Measurements from ENCODE around the gene RNF212.

RNF212 gene

DNA sequence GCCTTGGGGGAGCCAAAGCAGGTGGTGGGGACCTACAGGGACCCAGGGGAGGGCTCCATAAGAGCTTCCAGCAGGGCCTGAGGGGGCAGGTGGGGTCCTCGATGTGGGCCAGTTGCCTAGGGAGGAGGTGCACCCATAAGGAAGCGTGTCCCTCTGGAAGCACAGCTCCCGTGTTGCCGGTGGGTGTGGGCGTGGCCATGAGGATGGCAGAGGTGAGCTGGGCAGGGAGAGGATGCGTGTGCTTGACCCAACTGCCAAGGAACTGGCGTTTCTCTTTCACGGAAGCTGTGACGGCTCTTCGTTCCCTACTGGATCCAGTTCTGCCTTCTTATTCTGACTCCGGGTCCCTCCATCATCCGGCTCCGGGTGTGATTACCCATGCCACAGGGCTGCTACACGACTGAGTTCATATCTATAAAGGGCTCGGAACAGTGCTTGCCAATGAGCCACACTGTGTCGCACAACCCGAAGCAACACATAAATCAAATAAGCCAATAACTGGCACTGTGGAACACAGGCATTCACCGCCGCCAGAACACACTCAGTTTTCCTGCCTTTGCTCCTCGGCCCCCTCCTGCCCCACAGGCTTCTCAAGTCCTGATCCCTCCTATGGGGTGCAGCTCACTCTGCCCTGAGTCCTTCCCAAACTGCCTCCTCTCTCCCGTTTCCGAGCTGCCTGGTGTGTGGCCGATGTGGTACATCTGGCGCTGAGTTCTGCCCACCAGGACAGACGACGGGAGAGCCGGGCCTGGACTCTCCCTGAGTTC is 35.5 kb downstream of the RNF212 start:
- TF ChIP-seq ESRRG (CRISPR knock-in tag; IDR thresholded peaks at IDR 0.05), result no peak
- no peak for ATAC-seq

DNA sequence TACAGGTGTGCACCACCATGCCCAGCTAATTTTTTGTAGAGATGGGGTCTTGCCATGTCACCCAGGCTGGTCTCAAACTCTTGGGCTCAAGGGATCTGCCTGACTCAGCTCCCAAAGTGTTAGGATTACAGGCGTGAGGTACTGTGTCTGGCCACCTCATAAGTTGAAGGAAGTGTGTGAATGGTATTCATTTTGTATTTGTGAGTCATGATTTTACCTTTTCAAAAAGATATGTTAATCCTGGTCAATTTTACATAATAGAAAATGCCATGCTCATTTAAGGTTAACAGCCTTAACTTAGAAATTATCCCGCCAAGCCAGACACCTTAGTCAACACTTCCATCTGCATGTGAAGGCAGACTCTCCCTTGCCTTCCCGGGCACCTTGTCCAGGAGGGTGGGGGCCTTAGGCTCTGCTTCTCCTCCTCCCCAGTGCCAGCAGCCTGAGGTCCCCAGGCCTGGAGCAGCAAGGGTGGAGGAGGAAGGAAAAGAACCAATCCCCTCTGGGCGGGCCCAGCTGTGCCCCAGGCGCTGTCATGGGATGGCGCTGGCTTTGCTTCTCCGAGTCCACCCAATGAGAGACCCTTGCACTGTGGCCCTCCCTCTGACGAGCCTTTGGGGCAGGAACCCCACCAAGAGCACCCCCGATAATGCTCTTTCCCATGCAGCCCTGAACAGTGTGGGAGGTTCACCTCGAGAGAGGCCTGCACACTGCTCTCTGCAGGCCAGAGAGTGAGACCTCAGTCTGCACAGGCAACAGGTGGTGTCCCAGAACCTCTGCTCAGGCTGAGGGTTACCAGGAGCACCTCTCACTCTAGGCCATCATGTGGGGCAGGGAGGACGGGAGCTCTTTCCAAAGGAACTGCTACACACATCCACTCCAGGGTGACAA is 37.3 kb downstream of the RNF212 start:
- no peak for TF ChIP-seq ESRRG (CRISPR knock-in tag; IDR thresholded peaks at IDR 0.05)
- no peak for TF ChIP-seq BACH2 (CRISPR knock-in tag; IDR thresholded peaks at IDR 0.05; ENCODE audit: borderline replicate concordance)
- no peak for TF ChIP-seq ZNF70 (CRISPR knock-in tag; IDR thresholded peaks at IDR 0.05)
- no peak for TF ChIP-seq PATZ1 (CRISPR knock-in tag; IDR thresholded peaks at IDR 0.05; ENCODE audit: borderline replicate concordance)
- no peak for TF ChIP-seq TSHZ2 (CRISPR knock-in tag; IDR thresholded peaks at IDR 0.05)
- no peak for TF ChIP-seq ISL1 (CRISPR knock-in tag; IDR thresholded peaks at IDR 0.05)
- TF ChIP-seq, protein P1, sequence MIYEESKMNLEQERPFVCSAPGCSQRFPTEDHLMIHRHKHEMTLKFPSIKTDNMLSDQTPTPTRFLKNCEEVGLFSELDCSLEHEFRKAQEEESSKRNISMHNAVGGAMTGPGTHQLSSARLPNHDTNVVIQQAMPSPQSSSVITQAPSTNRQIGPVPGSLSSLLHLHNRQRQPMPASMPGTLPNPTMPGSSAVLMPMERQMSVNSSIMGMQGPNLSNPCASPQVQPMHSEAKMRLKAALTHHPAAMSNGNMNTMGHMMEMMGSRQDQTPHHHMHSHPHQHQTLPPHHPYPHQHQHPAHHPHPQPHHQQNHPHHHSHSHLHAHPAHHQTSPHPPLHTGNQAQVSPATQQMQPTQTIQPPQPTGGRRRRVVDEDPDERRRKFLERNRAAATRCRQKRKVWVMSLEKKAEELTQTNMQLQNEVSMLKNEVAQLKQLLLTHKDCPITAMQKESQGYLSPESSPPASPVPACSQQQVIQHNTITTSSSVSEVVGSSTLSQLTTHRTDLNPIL (CRISPR knock-in tag; IDR thresholded peaks at IDR 0.05; ENCODE audit: low read depth), result no peak
- no peak for TF ChIP-seq RARB (CRISPR knock-in tag; IDR thresholded peaks at IDR 0.05)
- TF ChIP-seq, protein P2, sequence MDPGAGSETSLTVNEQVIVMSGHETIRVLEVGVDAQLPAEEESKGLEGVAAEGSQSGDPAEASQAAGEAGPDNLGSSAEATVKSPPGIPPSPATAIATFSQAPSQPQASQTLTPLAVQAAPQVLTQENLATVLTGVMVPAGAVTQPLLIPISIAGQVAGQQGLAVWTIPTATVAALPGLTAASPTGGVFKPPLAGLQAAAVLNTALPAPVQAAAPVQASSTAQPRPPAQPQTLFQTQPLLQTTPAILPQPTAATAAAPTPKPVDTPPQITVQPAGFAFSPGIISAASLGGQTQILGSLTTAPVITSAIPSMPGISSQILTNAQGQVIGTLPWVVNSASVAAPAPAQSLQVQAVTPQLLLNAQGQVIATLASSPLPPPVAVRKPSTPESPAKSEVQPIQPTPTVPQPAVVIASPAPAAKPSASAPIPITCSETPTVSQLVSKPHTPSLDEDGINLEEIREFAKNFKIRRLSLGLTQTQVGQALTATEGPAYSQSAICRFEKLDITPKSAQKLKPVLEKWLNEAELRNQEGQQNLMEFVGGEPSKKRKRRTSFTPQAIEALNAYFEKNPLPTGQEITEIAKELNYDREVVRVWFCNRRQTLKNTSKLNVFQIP (CRISPR knock-in tag; IDR thresholded peaks at IDR 0.05; ENCODE audit: borderline replicate concordance, low read depth), result no peak
- no peak for TF ChIP-seq OSR1 (CRISPR knock-in tag; IDR thresholded peaks at IDR 0.05)
- no peak for TF ChIP-seq CSRNP3 (CRISPR knock-in tag; IDR thresholded peaks at IDR 0.05)
- no peak for TF ChIP-seq ZFP30 (CRISPR knock-in tag; IDR thresholded peaks at IDR 0.05)
- ATAC-seq, result no peak

DNA sequence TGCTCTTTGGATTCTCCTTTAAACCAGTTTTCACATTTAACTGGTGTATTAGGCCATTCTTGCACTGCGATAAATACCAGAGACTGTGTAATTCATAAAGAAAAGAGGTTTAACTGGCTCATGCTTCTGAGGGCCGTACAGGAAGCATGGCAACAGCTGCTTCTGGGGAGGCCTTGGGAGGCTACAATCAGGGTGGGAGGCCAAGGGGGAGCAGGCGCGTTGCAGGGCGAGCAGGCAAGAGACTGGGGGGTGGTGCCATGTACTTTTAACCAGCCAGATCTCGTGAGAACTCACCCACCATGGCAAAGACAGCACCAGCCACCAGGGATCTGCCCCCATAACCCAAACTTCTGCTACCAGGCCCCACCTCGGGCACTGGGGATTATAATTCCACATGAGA is 38.1 kb downstream of the RNF212 start:
- no peak for ATAC-seq
- TF ChIP-seq ISL1 (CRISPR knock-in tag; IDR thresholded peaks at IDR 0.05) (no peak), OSR1 (CRISPR knock-in tag; IDR thresholded peaks at IDR 0.05) (no peak), TSHZ2 (CRISPR knock-in tag; IDR thresholded peaks at IDR 0.05) (no peak), ZC3H10 (CRISPR knock-in tag; IDR thresholded peaks at IDR 0.05) (no peak), BACH2 (CRISPR knock-in tag; IDR thresholded peaks at IDR 0.05; ENCODE audit: borderline replicate concordance) (no peak), PPARA (CRISPR knock-in tag; IDR thresholded peaks at IDR 0.05; ENCODE audit: borderline replicate concordance) (no peak), ZNF565 (CRISPR knock-in tag; conservative IDR thresholded peaks at IDR 0.05; ENCODE audit: low read depth) (no peak), CSDC2 (CRISPR knock-in tag; IDR thresholded peaks at IDR 0.05) (no peak), ZNF70 (CRISPR knock-in tag; IDR thresholded peaks at IDR 0.05) (no peak), TOX (CRISPR knock-in tag; IDR thresholded peaks at IDR 0.05; ENCODE audit: borderline replicate concordance) (no peak), PATZ1 (CRISPR knock-in tag; IDR thresholded peaks at IDR 0.05; ENCODE audit: borderline replicate concordance) (no peak), ESRRG (CRISPR knock-in tag; IDR thresholded peaks at IDR 0.05) (no peak), CSRNP3 (CRISPR knock-in tag; IDR thresholded peaks at IDR 0.05) (no peak), GLIS3 (CRISPR knock-in tag; IDR thresholded peaks at IDR 0.05) (no peak)
